GM03348 (cell line): ENCODE results near the gene SPATA6L.

ENCODE experiments used
- DNase-seq: peaks from one replicate; pipeline ENCODE4 v3.0.0; 2012; ENCODE audit warnings: low spot score

SPATA6L gene

GRCh38 chr9:4549751-4550295 lies 116.5 kb downstream of the SPATA6L start:
- DNase-seq: peak; percentile 16

GRCh38 chr9:4548811-4549725 lies 117.2 kb downstream of the SPATA6L start:
- DNase-seq: peak; percentile 56
